Smooth muscle cell (in vitro differentiated cells): Measurements from ENCODE around the gene PRSS50. TPM values are rescaled to one million over a fixed set of nuclear protein-coding genes. Genes with fewer than 3 reads are reported as not detected.

Experiments
- DNase-seq: peaks from one replicate; lab custom pipeline; 2025; ENCODE audit not compliant: unreplicated experiment; lab: John Stamatoyannopoulos, UW
- H2AFZ ChIP-seq: fragments of 200-600 bp; sonication (generic); 2 replicates; pipeline ENCODE4 v1.6.0; 2016; ENCODE audit warnings: antibody characterized with exemption, low read depth, mild to moderate bottlenecking
- H3F3A ChIP-seq: fragments of 200-600 bp; sonication (generic); 2 replicates; pipeline ENCODE4 v1.6.0; 2017; ENCODE audit warnings: antibody characterized with exemption, low read depth
- H3K27ac ChIP-seq: fragments of 200-600 bp; sonication (generic); 2 replicates; pipeline ENCODE4 v1.5.1; 2016; ENCODE audit warnings: low read depth, mild to moderate bottlenecking
- H3K27me3 ChIP-seq: fragments of 200-600 bp; sonication (generic); 2 replicates; pipeline ENCODE4 v1.6.1; 2016; ENCODE audit warnings: low read depth, mild to moderate bottlenecking
- H3K36me3 ChIP-seq: fragments of 200-600 bp; sonication (generic); 2 replicates; pipeline ENCODE4 v1.5.1; 2016; ENCODE audit warnings: low read depth
- H3K4me1 ChIP-seq: fragments of 200-600 bp; sonication (generic); 2 replicates; pipeline ENCODE4 v1.5.1; 2016; ENCODE audit warnings: low read depth
- H3K4me2 ChIP-seq: fragments of 200-600 bp; sonication (generic); 2 replicates; pipeline ENCODE4 v1.6.0; 2016; ENCODE audit warnings: mild to moderate bottlenecking
- H3K4me3 ChIP-seq: fragments of 200-600 bp; sonication (generic); 2 replicates; pipeline ENCODE4 v1.5.1; 2016; ENCODE audit warnings: mild to moderate bottlenecking
- H3K79me2 ChIP-seq: fragments of 200-600 bp; sonication (generic); 2 replicates; pipeline ENCODE4 v1.6.0; 2016; ENCODE audit warnings: low read depth, mild to moderate bottlenecking
- H3K9ac ChIP-seq: fragments of 200-600 bp; sonication (generic); 2 replicates; pipeline ENCODE4 v1.6.0; 2016; ENCODE audit warnings: low read depth
- H3K9me3 ChIP-seq: fragments of 200-600 bp; sonication (generic); replicated peaks from 2 replicates; pipeline ENCODE4 v1.5.1; 2016; ENCODE audit warnings: low read depth
- H4K20me1 ChIP-seq: fragments of 200-600 bp; sonication (generic); 2 replicates; pipeline ENCODE4 v1.6.0; 2016; ENCODE audit warnings: low read depth
- CTCF ChIP-seq: fragments of 200-600 bp; sonication (generic); IDR thresholded peaks from 2 replicates; pipeline ENCODE4 v1.5.1; 2017; ENCODE audit warnings: borderline replicate concordance, mild to moderate bottlenecking, antibody characterized with exemption; ENCODE audit not compliant: insufficient read depth, poor library complexity, severe bottlenecking
- WGBS: methylation state at CpG from one replicate; pipeline ENCODE4 v1.1.7; 2016; ENCODE audit warnings: low lambda C conversion rate; 5-methylcytosine and 5-hydroxymethylcytosine counted together
- polyA plus RNA-seq: library from polyadenylated mRNA; unstranded; fragments of >200 nt; fragmentation: Nextera tagmentation; extraction: Ambion mirVana; gene quantifications from 2 replicates; pipeline ENCODE4 v1.2.1, GENCODE V29; 2016
- total RNA-seq: library from RNA; depleted of rRNA; stranded (reverse); fragments of >200 nt; gene quantifications from 2 replicates; pipeline ENCODE4 v1.2.3, GENCODE V29; 2014

The PRSS50 gene
- total and polyA plus RNA-seq, 2 experiments from 2014 or later = 0.54 to 0.73 TPM

GRCh38 chr3:46679681-46680080, 38.0 kb downstream of the PRSS50 start:
- Histone ChIP-seq H3K79me2 (no peaks in the 10 kb centered on the region), H3K4me2 (no peak overlapping the region), H3K4me1 (no peaks in the 10 kb centered on the region), H3F3A (no peaks in the 10 kb centered on the region), H3K4me3 (no peak overlapping the region), H3K27ac (no peak overlapping the region), H2AFZ (no peak overlapping the region), H3K27me3 (no peaks in the 10 kb centered on the region), H3K9me3 (no peaks in the 10 kb centered on the region), H3K36me3 (no peaks in the 10 kb centered on the region), H4K20me1 (no peaks in the 10 kb centered on the region), H3K9ac (no peak overlapping the region)
- DNase-seq = no peak
- WGBS = 87% methylated on average over 5 of the region's 5 CpGs
- TF ChIP-seq CTCF = no peak

- 97% methylated on average over 6 of the region's 6 CpGs for WGBS
- Histone ChIP-seq H3K27me3 (no peaks in the 10 kb centered on the region), H3K4me1 (no peaks in the 10 kb centered on the region), H3K9me3 (no peaks in the 10 kb centered on the region), H3K36me3 (no peaks in the 10 kb centered on the region), H3K4me3 (no peak overlapping the region), H3K4me2 (no peak overlapping the region), H3K27ac (no peak overlapping the region), H4K20me1 (no peaks in the 10 kb centered on the region), H3F3A (no peaks in the 10 kb centered on the region), H2AFZ (no peak overlapping the region), H3K9ac (no peak overlapping the region), H3K79me2 (no peaks in the 10 kb centered on the region)
- no peak for DNase-seq
- TF ChIP-seq CTCF = no peak
These were observed 39.4 kb downstream of the PRSS50 start for GRCh38 chr3:46678280-46678679.

GRCh38 chr3:46677411-46677726, 40.3 kb downstream of the PRSS50 start:
- H4K20me1 ChIP-seq = no peaks in the 10 kb centered on the region
- no peak for DNase-seq
- H3K4me2 ChIP-seq = no peak overlapping the region
- no peaks in the 10 kb centered on the region for H3K36me3 ChIP-seq
- H3F3A ChIP-seq = no peaks in the 10 kb centered on the region
- no peaks in the 10 kb centered on the region for H3K9me3 ChIP-seq
- WGBS = 66% methylated on average over 6 of the region's 6 CpGs
- H3K9ac ChIP-seq = no peak overlapping the region
- no peak overlapping the region for H3K27ac ChIP-seq
- H3K4me1 ChIP-seq = no peaks in the 10 kb centered on the region
- no peaks in the 10 kb centered on the region for H3K79me2 ChIP-seq
- no peak for TF ChIP-seq CTCF
- H2AFZ ChIP-seq = no peak overlapping the region
- no peak overlapping the region for H3K4me3 ChIP-seq
- H3K27me3 ChIP-seq = no peaks in the 10 kb centered on the region

GRCh38 chr3:46676601-46677410, 40.9 kb downstream of the PRSS50 start:
- no peak for DNase-seq
- Histone ChIP-seq H3K9ac (no peak overlapping the region), H3K4me3 (no peak overlapping the region), H3K27ac (no peak overlapping the region), H3K27me3 (no peaks in the 10 kb centered on the region), H3K36me3 (no peaks in the 10 kb centered on the region), H3K79me2 (no peaks in the 10 kb centered on the region), H3K9me3 (no peaks in the 10 kb centered on the region), H3K4me2 (no peak overlapping the region), H3K4me1 (no peaks in the 10 kb centered on the region), H2AFZ (no peak overlapping the region), H4K20me1 (no peaks in the 10 kb centered on the region), H3F3A (no peaks in the 10 kb centered on the region)
- WGBS = 94% methylated on average over 15 of the region's 16 CpGs
- TF ChIP-seq CTCF = no peak
